Kidney epithelial cell (primary cell): ENCODE results near the gene RIIAD1. TPM values are rescaled to one million over a fixed set of nuclear protein-coding genes. Genes with fewer than 3 reads are reported as not detected.

Source experiments
- DNase-seq: peaks from one replicate; pipeline ENCODE4 v3.0.0-alpha.2; 2010; ENCODE audit warnings: low read depth
- H3K27me3 ChIP-seq: 2 replicates; pipeline ENCODE4 v1.6.0; 2011; ENCODE audit warnings: low read length; ENCODE audit not compliant: control insufficient read depth, insufficient read depth
- H3K36me3 ChIP-seq: 2 replicates; pipeline ENCODE4 v1.5.1; 2011; ENCODE audit warnings: low read length; ENCODE audit not compliant: control insufficient read depth, insufficient read depth
- H3K4me3 ChIP-seq: 2 replicates; pipeline ENCODE4 v1.5.1; 2011; ENCODE audit warnings: low read depth, mild to moderate bottlenecking, control low read depth, low read length
- CTCF ChIP-seq: IDR thresholded peaks from 2 replicates; pipeline ENCODE4 v1.5.1; 2011; ENCODE audit warnings: mild to moderate bottlenecking, moderate library complexity, low read length, control low read depth, inconsistent platforms; ENCODE audit not compliant: insufficient read depth, poor library complexity, severe bottlenecking
- total RNA-seq: library from RNA; depleted of rRNA; stranded (reverse); fragments of >200 nt; gene quantifications from 2 replicates; pipeline ENCODE4 v1.2.3, GENCODE V29; 2015

RIIAD1 gene
- total RNA-seq, 1 donor from 2014 or later: not detected

DNA sequence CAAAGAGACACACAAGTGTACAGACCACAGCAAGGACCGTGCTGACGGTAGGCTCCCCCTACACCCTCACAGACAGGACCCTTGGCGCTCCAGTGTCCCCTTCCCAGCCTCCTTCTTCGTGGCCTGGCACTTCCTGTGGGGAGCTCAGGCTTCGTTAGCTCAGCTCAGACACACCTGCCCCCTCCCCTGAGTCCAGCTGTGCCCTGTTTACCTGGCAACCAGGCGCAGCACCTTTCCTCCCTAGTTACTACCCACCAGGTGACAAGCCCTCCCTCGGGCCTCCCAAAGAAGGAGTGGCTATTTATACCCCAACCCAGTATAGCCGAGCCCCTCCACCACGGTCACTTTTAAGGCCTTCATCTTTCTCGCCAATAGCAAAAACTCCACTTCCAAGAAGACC, 9.4 kb upstream of the RIIAD1 start:
- Histone ChIP-seq H3K27me3 (peaks cover 37% of the 10 kb centered on the region), H3K36me3 (no peaks in the 10 kb centered on the region), H3K4me3 (no peak overlapping the region)
- DNase-seq: no peak
- TF ChIP-seq CTCF: no peak

GRCh38 chr1:151713044-151713443, 8.3 kb upstream of the RIIAD1 start:
- no peak for DNase-seq
- peaks cover 48% of the 10 kb centered on the region for H3K27me3 ChIP-seq
- no peak overlapping the region for H3K4me3 ChIP-seq
- TF ChIP-seq CTCF: no peak
- H3K36me3 ChIP-seq: no peaks in the 10 kb centered on the region

DNA sequence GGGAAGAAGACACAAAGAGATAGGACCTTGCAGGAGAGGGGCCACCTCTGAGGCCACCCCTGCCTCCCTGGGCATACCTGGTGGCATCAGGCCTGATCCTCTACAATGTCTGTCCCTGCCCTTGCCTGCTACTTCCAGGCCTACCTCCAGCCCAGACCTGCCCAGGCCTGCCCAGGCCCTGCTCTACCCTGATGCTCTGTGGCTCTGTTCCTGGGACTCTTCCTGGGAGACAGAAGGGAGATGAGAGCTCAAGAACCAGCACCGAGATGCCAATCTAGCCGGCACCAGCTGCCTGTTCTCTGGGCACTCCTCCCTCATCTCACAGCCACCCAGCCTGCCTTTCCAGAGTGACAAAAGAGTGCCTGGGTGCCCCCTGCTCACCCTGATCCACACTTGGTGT, 7.4 kb upstream of the RIIAD1 start:
- Histone ChIP-seq H3K4me3 (no peak overlapping the region), H3K27me3 (peaks cover 56% of the 10 kb centered on the region), H3K36me3 (no peaks in the 10 kb centered on the region)
- DNase-seq: no peak
- no peak for TF ChIP-seq CTCF

DNA sequence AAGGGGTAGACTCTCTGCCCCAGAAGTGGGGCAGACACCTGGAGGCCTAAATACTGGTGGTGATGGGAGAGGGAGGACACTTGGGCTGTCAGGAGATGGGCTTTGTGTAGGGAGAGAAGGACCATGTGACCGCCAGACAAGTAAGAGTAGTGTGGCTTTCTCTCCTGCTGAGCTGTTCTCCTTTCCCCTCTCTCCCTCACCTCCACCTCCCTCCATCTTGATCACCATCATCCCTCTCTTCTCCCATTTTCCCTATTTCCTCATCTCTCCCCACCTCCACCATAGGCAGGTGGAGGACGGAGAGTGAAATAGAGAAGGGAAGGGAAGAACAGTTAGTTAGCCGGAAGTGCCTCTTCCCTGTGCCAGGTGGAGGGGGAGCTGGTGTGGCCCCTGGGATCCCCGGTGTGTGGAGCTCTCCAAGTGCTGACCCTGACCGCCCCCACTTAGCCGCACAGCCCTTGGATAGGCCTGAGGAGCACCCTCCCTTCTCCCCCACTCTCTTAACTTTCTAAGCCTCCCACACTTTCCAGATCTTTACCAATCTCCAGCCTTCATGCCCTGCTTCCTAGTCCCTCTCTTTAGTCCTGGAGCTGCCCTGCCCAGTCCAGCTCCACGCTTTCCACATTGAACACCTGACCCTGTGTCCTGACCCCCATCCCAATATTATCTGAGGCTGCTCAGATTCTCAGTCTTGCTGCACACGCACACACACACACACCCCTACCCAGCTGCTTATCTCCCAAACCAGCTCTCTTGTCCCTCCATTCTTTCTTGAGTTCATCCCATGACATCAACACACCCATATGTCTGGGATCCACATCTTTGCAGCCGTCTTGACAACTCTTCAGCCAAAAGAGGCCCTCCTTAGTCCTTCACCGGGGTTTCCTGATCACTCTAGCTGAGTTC, 6.2 kb upstream of the RIIAD1 start:
- no peak for TF ChIP-seq CTCF
- Histone ChIP-seq H3K27me3 (peaks cover 58% of the 10 kb centered on the region), H3K36me3 (no peaks in the 10 kb centered on the region), H3K4me3 (no peak overlapping the region)
- no peak for DNase-seq

DNA sequence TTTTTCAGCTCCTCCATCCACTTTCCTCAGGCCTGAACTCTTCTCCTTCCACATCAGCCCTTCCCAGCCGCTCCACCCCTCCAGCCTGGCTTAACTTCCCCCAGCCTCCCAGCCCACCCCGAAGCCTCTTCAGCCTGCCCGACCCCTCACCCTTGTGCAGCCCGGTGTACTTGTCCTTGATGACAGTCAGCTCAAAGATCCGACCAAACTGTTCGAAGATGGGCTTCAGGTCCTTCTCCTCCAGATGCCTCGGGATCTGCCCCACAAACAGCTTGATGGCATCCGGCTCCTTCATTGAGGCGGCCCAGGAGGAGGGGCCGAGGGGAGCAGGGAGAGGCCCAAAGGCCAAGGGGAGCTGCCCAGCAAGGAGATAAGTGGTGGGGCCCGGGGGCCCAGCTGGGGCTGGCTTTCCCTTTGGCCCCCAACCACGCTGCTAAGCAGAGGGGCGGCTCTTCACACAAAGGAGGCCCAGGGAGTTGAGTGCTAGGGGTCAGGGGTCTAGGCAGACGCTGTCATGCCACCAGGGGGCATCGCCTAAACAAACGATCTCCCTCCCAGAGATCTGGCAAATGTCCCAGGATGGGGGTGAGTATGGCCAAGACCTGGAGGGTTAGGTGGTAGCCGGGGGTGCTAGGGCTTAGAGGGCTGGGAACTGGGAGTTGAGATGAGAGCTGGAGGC, 5.5 kb upstream of the RIIAD1 start:
- no peak overlapping the region for H3K4me3 ChIP-seq
- no peaks in the 10 kb centered on the region for H3K36me3 ChIP-seq
- no peak for DNase-seq
- peak; percentile 10 for TF ChIP-seq CTCF
- H3K27me3 ChIP-seq: peaks cover 62% of the 10 kb centered on the region
